Adrenal gland (tissue), 12 donors: ENCODE measurements around the gene ANKRD44. TPM values are rescaled to one million over a fixed set of nuclear protein-coding genes. Genes with fewer than 3 reads are reported as not detected.

ENCODE experiments used
- DNase-seq, 7 donors: peaks; one replicate each; pipeline ENCODE4 v3.0.0-alpha.2; 2019 to 2020
- H3K27ac ChIP-seq, 5 donors: fragments of 200-600 bp; sonication (generic) in 4 of 5; 1 replicate in 3 of 5; 2 replicates in 2 of 5; pipeline versions ENCODE4 v1.5.1 to v1.8.0; 2016 to 2020; ENCODE audit warnings: mild to moderate bottlenecking in 1 of 5
- H3K27me3 ChIP-seq: fragments of 200-600 bp; 2 replicates; pipeline ENCODE4 v1.8.0; 2021
- H3K36me3 ChIP-seq, 2 donors: fragments of 200-600 bp; replicated peaks in 1 of 2; 1 replicate in 1 of 2; 2 replicates in 1 of 2; pipeline versions ENCODE4 v1.5.1 to v1.8.0; 2018 to 2022
- H3K4me1 ChIP-seq, 2 donors: fragments of 200-600 bp; replicated peaks in 1 of 2; 1 replicate in 1 of 2; 2 replicates in 1 of 2; pipeline versions ENCODE4 v1.5.1 to v1.8.0; 2018 to 2021
- H3K4me3 ChIP-seq, 4 donors: fragments of 200-600 bp; sonication (generic) in 3 of 4; one replicate each; pipeline ENCODE4 v1.5.1; 2016 to 2018
- H3K9me3 ChIP-seq, 3 donors: fragments of 200-600 bp; sonication (generic) in 1 of 3; replicated peaks in 1 of 3; 1 replicate in 2 of 3; 2 replicates in 1 of 3; pipeline versions ENCODE4 v1.5.1 to v1.8.0; 2016 to 2021
- CTCF ChIP-seq, 6 experiments: fragments of 450-650 bp in 4 of 6; fragments of 200-600 bp in 2 of 6; sonication (generic) in 1 of 6; IDR thresholded peaks; 1 replicate in 5 of 6; 2 replicates in 1 of 6; pipeline versions ENCODE4 v1.5.1 to v1.8.0; 2016 to 2021; ENCODE audit warnings: antibody characterized with exemption in 6 of 6, mild to moderate bottlenecking in 2 of 6, moderate library complexity in 1 of 6
- POLR2A ChIP-seq, 2 donors: fragments of 450-650 bp; IDR thresholded peaks; one replicate each; pipeline ENCODE4 v1.6.1; 2017; ENCODE audit warnings: antibody characterized with exemption in 2 of 2, mild to moderate bottlenecking in 2 of 2, moderate library complexity in 1 of 2
- WGBS, 4 donors: extraction: QIAGEN DNeasy Blood & Tissue Kit in 2 of 4; methylation state at CpG; one replicate each; pipeline versions ENCODE4 v1.1.5 to v1.1.7; 2013 to 2017; 5-methylcytosine and 5-hydroxymethylcytosine counted together
- intact Hi-C, 2 donors: fragments of 100-400 bp; cut with DNase I; formaldehyde crosslinking; loops; one replicate each; pipeline versions ENCODE4 v1.14.1 to v1.15.0; 2022 to 2023
- polyA plus RNA-seq, 3 donors: library from polyadenylated mRNA; stranded (reverse); fragments of 200-250 nt in 2 of 3; fragments of 350-450 nt in 1 of 3; fragmentation: Illumina TruSeq in 1 of 3; extraction: RNeasy Lipid Tissue Mini Kit (QIAGEN cat#74804) in 1 of 3; gene quantifications; one replicate each; pipeline ENCODE4 v1.2.3, GENCODE V29; 2013 to 2014
- total RNA-seq, 9 donors: library from RNA; depleted of rRNA in 4 of 9; stranded (reverse); fragments of >200 nt in 4 of 9; fragments of 120-200 nt in 1 of 9; fragmentation: NEBNext Ultra II Directional in 1 of 9; extraction: Animal tissue kit (Norgen Biotek cat#: 25700) in 1 of 9; gene quantifications; one replicate each; pipeline versions ENCODE4 v1.1.0 to v1.2.4, GENCODE V29; 2013 to 2023
- donor health status: healthy with polysubstance abuse.
- donor health status: Bipolar disorder and iron deficiency.
- donor health status: DM: yes; HTN: yes; CAD: no.
- donor health status: DM: no; HTN: no; CAD: no.
- donor health status: DM: no; HTN: no; CAD: no.
- donor health status: DM: yes; HTN: yes; CAD: no.

ANKRD44 gene
- total and polyA plus RNA-seq, 12 donors = 3.8 to 40.2 (median 21.3) TPM

- intact Hi-C loops = no loop called here
- no peak for DNase-seq
- no peak overlapping the region for H3K27ac ChIP-seq
- H3K36me3 ChIP-seq = no peaks in the 10 kb centered on the region
- H3K9me3 ChIP-seq = no peaks in the 10 kb centered on the region
- TF ChIP-seq CTCF (IDR thresholded peaks at IDR 0.05) (no peak), POLR2A (IDR thresholded peaks at IDR 0.05) (no peak)
- H3K4me1 ChIP-seq = peaks cover 5 to 41% of the 10 kb centered on the region in 2 donors
- H3K4me3 ChIP-seq = no peak overlapping the region
- no peaks in the 10 kb centered on the region for H3K27me3 ChIP-seq
These were observed 40.8 kb downstream of the ANKRD44 start for GRCh38 chr2:197269815-197270214.

DNA sequence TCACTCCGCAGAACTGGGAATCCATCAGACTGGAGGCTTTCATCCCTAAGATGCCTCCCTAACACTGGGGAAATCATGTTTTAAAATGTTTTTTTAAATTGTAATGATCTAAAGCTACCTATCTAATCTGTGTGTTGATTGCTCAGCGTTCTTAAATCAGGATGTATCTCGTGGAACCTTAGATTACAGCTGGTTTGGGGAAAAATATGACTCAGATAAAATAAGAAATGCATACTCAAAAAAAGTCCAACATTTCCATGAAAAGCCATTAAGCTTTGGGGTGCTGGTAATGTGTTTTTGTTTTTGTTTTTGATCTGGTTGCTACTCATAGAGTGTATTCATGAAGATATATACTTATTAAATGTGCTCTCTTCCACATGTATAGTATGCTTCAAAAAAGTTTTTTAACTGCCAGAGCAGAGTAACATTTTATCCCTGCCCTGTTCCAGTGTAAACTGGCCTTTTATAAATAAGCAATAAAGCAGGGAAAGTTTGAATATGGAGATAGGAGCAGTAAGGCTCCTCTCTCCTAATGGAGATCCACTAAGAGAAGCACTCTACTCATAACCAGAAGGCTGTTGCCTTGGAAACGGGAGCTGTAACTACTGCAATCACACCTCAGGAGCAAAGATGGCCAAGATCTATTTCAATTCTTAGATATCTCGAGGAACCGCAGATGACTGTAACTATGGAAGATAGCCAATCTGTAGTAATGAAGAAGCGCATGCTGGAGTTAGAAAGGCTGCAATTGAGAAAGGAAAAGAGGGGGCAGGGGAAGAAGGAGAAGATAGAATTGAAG is 41.6 kb downstream of the ANKRD44 start:
- H3K4me3 ChIP-seq = no peak overlapping the region
- no peak for TF ChIP-seq POLR2A (IDR thresholded peaks at IDR 0.05)
- no peak for TF ChIP-seq CTCF (IDR thresholded peaks at IDR 0.05)
- WGBS, 4 donors = 56 to 60% (median 57%) methylated on average over 7 of the region's 7 CpGs
- H3K4me1 ChIP-seq = peaks cover 5 to 38% of the 10 kb centered on the region in 2 donors
- H3K36me3 ChIP-seq = no peaks in the 10 kb centered on the region
- H3K9me3 ChIP-seq = no peaks in the 10 kb centered on the region
- H3K27ac ChIP-seq = no peak overlapping the region
- H3K27me3 ChIP-seq = no peaks in the 10 kb centered on the region
- DNase-seq = no peak
- intact Hi-C loops = no loop called here

- TF ChIP-seq POLR2A (IDR thresholded peaks at IDR 0.05) = no peak
- TF ChIP-seq CTCF (IDR thresholded peaks at IDR 0.05) = no peak
- peaks cover 0 to 31% of the 10 kb centered on the region in 2 donors for H3K4me1 ChIP-seq
- DNase-seq = no peak
- no peaks in the 10 kb centered on the region for H3K9me3 ChIP-seq
- intact Hi-C loops = no loop called here
- no peak overlapping the region for H3K4me3 ChIP-seq
- H3K27ac ChIP-seq = no peak overlapping the region
- no peaks in the 10 kb centered on the region for H3K27me3 ChIP-seq
- H3K36me3 ChIP-seq = no peaks in the 10 kb centered on the region
- 63 to 73% (median 70%) methylated on average over 3 of the region's 3 CpGs for whole genome bisulfite sequencing, 4 donors
These were observed 44.1 kb downstream of the ANKRD44 start for GRCh38 chr2:197266477-197266876.

DNA sequence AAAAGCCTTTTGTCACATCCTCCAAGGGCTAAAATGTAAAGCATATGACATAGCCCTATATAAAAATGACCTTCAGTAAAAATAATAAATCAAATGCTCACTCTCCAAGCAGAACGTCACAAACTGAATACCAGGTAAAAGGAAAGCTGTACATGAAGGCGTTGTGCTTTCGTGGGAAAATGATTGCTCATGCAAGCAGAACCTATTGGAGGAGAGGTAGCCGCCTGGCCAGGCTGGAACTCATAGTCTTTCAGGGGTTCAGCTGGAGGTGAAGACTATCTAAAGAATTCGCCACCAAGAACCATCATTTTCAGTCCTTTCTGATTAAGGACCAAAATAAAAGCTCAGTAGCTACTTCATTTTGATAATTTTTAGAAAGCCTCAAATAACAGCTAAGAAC is 44.7 kb downstream of the ANKRD44 start:
- no peak for DNase-seq
- Histone ChIP-seq H3K4me3 (no peak overlapping the region), H3K4me1 (peaks cover 0 to 33% of the 10 kb centered on the region in 2 donors), H3K36me3 (no peaks in the 10 kb centered on the region), H3K27ac (no peak overlapping the region), H3K27me3 (no peaks in the 10 kb centered on the region), H3K9me3 (no peaks in the 10 kb centered on the region)
- TF ChIP-seq POLR2A (IDR thresholded peaks at IDR 0.05) (no peak), CTCF (IDR thresholded peaks at IDR 0.05) (no peak)
- 81 to 89% (median 85%) methylated on average over 5 of the region's 5 CpGs for WGBS, 4 donors
- intact Hi-C loops = no loop called here
